Sciatic nerve (tissue), 2 donors: ENCODE data around the gene TPGS1. TPM values are rescaled to one million over a fixed set of nuclear protein-coding genes. Genes with fewer than 3 reads are reported as not detected.
A peak's percentile ranks its signal among the peaks of the same experiment; 100 is the strongest.

Experiments used
- ATAC-seq: fragments of 200-7000 bp; cut with Tn5 transposase; one replicate; pipeline ENCODE4 v1.9.1; 2020; ENCODE audit warnings: mild to moderate bottlenecking, moderate library complexity
- DNase-seq: peaks from one replicate; pipeline ENCODE4 v3.0.0-alpha.2; 2020; ENCODE audit warnings: low spot score
- intact Hi-C: fragments of 100-400 bp; cut with DNase I; formaldehyde crosslinking; loops from one replicate; pipeline ENCODE4 v1.14.2; 2022
- total RNA-seq: library from RNA; stranded (reverse); fragmentation: NEBNext Ultra II Directional; extraction: Animal tissue kit (Norgen Biotek cat#: 25700); gene quantifications from one replicate; pipeline ENCODE4 v1.2.1, GENCODE V29; 2021
- donor health status: DM: no; HTN: no; CAD: no.
- donor health status: DM: no; HTN: no; CAD: no.

The TPGS1 gene
- total RNA-seq, 1 donor from 2014 or later = 18.5 TPM

GRCh38 chr19:493391-494170, 13.7 kb upstream of the TPGS1 start:
- no peak for DNase-seq
- intact Hi-C loops = no loop called here
- no peak for ATAC-seq

GRCh38 chr19:494171-495080, 12.9 kb upstream of the TPGS1 start:
- no peak for ATAC-seq
- intact Hi-C loops = no loop called here
- peak; percentile 52 for DNase-seq

GRCh38 chr19:495081-495401, 12.3 kb upstream of the TPGS1 start:
- DNase-seq = peak; percentile 57
- intact Hi-C loops = no loop called here
- ATAC-seq = no peak

GRCh38 chr19:495402-496111, 11.7 kb upstream of the TPGS1 start:
- peak; percentile 61 for DNase-seq
- ATAC-seq = no peak
- intact Hi-C loops = no loop called here

- peak; percentile 56 for DNase-seq
- no peak for ATAC-seq
- intact Hi-C loops = no loop called here
These were observed 11.1 kb upstream of the TPGS1 start, which contains the start of gene MADCAM1 for GRCh38 chr19:496112-496665. TSS of gene MADCAM1 (plus strand) at chr19:496486. CDS start at chr19:496500, 14 bp downstream.

GRCh38 chr19:496986-497385, 10.3 kb upstream of the TPGS1 start:
- intact Hi-C loops = no loop called here
- ATAC-seq = no peak
- peak; percentile 42 for DNase-seq

- peak; percentile 56 for DNase-seq
- no peak for ATAC-seq
- intact Hi-C loops = no loop called here
These were observed 9.8 kb upstream of the TPGS1 start for GRCh38 chr19:497491-497868.

- no peak for ATAC-seq
- intact Hi-C loops = no loop called here
These were observed 9.3 kb upstream of the TPGS1 start for GRCh38 chr19:497869-498510.

GRCh38 chr19:498511-498891, 8.8 kb upstream of the TPGS1 start:
- intact Hi-C loops = no loop called here
- DNase-seq (peak; percentile 35), ATAC-seq (no peak)

More at GRCh38 chr19:497869-498510, 9.3 kb upstream of the TPGS1 start:
- peak; percentile 56 for DNase-seq

- intact Hi-C loops = no loop called here
- ATAC-seq (no peak), DNase-seq (peak; percentile 47)
These were observed 8.2 kb upstream of the TPGS1 start for GRCh38 chr19:498977-499623.

GRCh38 chr19:501646-502045, 5.7 kb upstream of the TPGS1 start:
- no peak for ATAC-seq
- intact Hi-C loops = no loop called here
- peak; percentile 52 for DNase-seq

GRCh38 chr19:504616-505015, 2.7 kb upstream of the TPGS1 start:
- intact Hi-C loops = no loop called here
- peak; percentile 55 for DNase-seq
- no peak for ATAC-seq

GRCh38 chr19:506404-507285, 652 bp upstream of the TPGS1 start:
- peak; percentile 96 for ATAC-seq
- DNase-seq = peak; percentile 98
- intact Hi-C loops = no loop called here

GRCh38 chr19:508204-509150, 1.2 kb downstream of the TPGS1 start:
- DNase-seq (peak; percentile 59), ATAC-seq (no peak)
- intact Hi-C loops = no loop called here

- peak; percentile 79 for DNase-seq
- ATAC-seq = no peak
These were observed 3.4 kb downstream of the TPGS1 start for GRCh38 chr19:510606-511100.

More at GRCh38 chr19:510606-511100, 3.4 kb downstream of the TPGS1 start:
- intact Hi-C loops = no loop called here
